HG02938 (cell line): ENCODE measurements around the gene GOSR1.
"Not testable (repeated sequence)": the region's sequence is repeated elsewhere in the genome, so short reads cannot be mapped to it uniquely, and the experiment has no call there.

ENCODE experiments used
- ATAC-seq: cut with Tn5 transposase; IDR thresholded peaks from one replicate; pipeline ENCODE4 v1.9.1; 2021; ENCODE audit warnings: mild to moderate bottlenecking, moderate library complexity; ENCODE audit not compliant: unreplicated experiment

Gene GOSR1

GRCh38 chr17:30541802-30542201 is 64.6 kb downstream of the GOSR1 start:
- no peak for ATAC-seq

- ATAC-seq: no peak
Observed at GRCh38 chr17:30543456-30543855, 66.2 kb downstream of the GOSR1 start.

- ATAC-seq: no peak
Observed at GRCh38 chr17:30545024-30545423, 67.8 kb downstream of the GOSR1 start.

GRCh38 chr17:30547778-30548573 is 70.8 kb downstream of the GOSR1 start:
- ATAC-seq: no peak

GRCh38 chr17:30549181-30549580 is 72.0 kb downstream of the GOSR1 start:
- ATAC-seq: not testable (repeated sequence)

- ATAC-seq: no peak
Observed at GRCh38 chr17:30549864-30550511, 72.8 kb downstream of the GOSR1 start.

GRCh38 chr17:30550512-30551273 is 73.5 kb downstream of the GOSR1 start:
- no peak for ATAC-seq

GRCh38 chr17:30551274-30551995 is 74.2 kb downstream of the GOSR1 start:
- not testable (repeated sequence) for ATAC-seq

GRCh38 chr17:30551996-30552339 is 74.8 kb downstream of the GOSR1 start:
- ATAC-seq: no peak

- ATAC-seq: no peak
Observed at GRCh38 chr17:30552994-30553566, 75.9 kb downstream of the GOSR1 start.

- not testable (repeated sequence) for ATAC-seq
Observed at GRCh38 chr17:30553823-30554440, 76.7 kb downstream of the GOSR1 start.

- ATAC-seq: no peak
Observed at GRCh38 chr17:30554839-30555751, 77.9 kb downstream of the GOSR1 start.

- ATAC-seq: no peak
Observed at GRCh38 chr17:30555942-30556341, 78.7 kb downstream of the GOSR1 start.

GRCh38 chr17:30556374-30557332 is 79.4 kb downstream of the GOSR1 start:
- no peak for ATAC-seq

- ATAC-seq: no peak
Observed at GRCh38 chr17:30557916-30558685, 80.9 kb downstream of the GOSR1 start.

GRCh38 chr17:30558686-30559545 is 81.7 kb downstream of the GOSR1 start:
- ATAC-seq: no peak
